Central memory CD4-positive, alpha-beta T cell (primary cell): ENCODE results near the gene TBX1.

Experiments
- DNase-seq: peaks from one replicate; pipeline ENCODE4 v3.0.0; 2022

Gene TBX1

DNA sequence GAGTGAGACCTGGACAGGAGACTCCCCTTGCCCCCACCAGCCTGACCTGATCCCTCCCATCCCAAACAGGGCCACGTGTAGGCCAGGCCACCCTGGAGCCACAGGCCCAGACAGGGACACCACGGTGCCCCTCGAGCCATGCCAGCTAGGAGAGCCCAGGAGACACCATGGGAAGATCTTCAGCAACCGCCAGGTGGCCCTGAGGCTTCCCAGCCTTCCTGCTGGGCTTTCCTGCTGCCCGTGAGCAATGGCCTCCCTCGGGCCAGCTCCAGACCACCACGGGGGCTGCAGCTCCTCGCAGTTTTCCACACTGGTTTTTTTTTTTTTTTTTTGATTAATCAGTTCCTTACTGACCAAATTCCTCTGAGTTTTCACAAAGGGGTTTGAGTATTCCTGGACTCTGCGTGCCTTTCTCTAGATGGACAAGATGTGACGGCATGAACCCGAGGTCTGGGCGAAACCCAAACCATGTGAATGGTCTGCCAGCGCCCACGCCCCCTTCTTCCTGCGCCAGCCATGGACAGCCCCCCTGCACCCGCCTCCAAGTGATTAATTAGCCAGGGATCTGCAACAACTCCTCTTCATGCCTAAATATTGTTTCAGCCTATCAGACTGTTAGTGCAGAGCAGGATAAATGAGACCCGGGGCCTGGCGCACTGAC lies 40.9 kb downstream of the TBX1 start:
- no peak for DNase-seq

DNA sequence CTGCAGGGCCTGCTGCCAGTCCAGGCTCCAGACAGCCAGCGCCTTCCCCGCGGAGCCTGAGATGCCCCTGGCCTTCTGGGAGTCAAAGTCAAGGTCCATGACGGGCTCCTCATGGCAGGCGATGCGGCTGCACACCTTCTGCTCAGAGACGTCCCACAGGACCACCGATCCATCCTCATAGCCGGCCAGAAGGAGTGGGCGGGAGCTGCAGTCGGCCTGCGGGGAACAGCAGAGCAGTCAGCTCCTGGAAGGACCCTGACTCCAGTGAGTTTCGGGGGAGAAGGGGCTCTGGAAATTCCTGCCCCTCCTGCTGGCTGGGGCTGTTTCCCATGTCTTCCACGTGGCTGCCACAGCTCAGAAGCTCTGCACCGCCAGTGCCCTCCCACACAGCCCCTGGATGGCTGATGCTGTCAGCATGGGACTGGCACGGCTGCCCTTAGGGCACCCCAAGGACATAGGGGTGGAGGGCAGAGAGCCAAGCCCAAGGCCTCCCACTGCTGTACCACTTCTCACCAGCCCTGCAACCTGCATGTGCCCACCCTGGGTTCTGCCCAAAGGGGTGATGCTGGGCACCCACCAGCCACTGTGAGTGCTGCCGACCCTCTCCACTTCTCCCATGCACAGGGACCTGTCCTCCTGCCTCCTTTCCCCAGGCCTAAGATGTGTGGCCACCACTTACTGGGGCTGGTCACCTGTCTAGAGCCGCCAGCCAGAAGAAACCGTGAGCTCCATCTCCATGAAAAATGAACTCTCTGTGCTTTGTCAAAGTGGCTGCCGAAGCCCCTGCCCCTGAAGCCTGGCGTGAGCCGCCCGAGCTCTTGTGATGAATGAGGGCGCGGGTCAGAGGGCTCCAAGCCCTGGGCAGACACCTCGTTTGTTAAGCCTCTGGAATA lies 41.7 kb downstream of the TBX1 start:
- no peak for DNase-seq

- no peak for DNase-seq
These were observed 42.5 kb downstream of the TBX1 start for GRCh38 chr22:19802894-19803735.

DNA sequence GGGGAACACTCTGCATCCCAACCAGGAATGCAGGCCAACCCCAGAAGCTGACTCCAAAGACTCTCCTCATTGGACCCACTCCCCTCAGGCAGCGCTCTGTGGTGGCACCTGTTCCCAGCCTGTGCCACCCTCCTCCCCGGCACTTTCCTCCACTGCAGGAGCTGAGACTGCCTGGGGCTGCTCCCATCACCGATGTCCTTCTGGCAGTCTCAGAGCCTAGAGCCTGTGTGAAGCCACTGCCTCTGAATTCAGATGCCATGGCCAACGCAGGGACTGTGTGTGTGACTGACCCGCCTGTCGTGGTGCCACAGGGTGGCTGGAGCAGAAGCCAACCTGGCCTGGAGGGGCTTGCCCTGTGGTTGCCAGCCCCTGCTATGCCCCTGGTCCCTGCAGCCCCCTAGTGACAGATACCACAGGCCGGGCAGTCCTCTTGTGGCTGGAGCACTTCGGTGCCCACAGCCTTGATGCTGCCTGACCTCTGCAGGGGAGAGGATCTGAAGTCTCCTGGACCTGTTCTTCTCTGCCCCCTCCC lies 43.2 kb downstream of the TBX1 start:
- DNase-seq: no peak

DNA sequence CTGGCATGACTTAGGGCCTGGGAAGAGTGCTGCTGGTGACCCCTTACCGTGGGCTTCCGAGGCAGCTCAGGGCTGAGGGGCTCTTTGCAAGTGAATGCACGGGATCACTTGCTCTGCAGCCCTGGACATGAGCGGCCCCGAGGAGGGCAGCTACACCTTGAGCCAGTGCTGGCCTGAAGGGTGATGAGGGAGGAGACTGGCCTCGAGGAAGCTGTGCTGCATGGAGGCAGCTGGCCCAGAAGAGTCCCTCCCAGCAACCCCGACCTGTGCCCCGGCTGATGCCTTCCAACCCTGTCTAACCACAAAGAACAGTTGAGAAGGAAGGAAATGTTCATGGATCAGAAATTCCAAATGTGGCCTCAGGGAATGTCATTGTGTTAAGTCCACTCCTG lies 45.2 kb downstream of the TBX1 start:
- no peak for DNase-seq

- no peak for DNase-seq
These were observed 45.9 kb downstream of the TBX1 start for GRCh38 chr22:19806213-19807160.

- DNase-seq: no peak
These were observed 46.8 kb downstream of the TBX1 start for GRCh38 chr22:19807161-19807913.

- DNase-seq: no peak
These were observed 47.6 kb downstream of the TBX1 start for GRCh38 chr22:19807914-19808872.

GRCh38 chr22:19808873-19809478 lies 48.4 kb downstream of the TBX1 start:
- no peak for DNase-seq

GRCh38 chr22:19809741-19810140 lies 49.2 kb downstream of the TBX1 start:
- no peak for DNase-seq

- DNase-seq: no peak
These were observed 50.0 kb downstream of the TBX1 start for GRCh38 chr22:19810381-19811201.

- no peak for DNase-seq
These were observed 50.6 kb downstream of the TBX1 start for GRCh38 chr22:19811211-19811621.

DNA sequence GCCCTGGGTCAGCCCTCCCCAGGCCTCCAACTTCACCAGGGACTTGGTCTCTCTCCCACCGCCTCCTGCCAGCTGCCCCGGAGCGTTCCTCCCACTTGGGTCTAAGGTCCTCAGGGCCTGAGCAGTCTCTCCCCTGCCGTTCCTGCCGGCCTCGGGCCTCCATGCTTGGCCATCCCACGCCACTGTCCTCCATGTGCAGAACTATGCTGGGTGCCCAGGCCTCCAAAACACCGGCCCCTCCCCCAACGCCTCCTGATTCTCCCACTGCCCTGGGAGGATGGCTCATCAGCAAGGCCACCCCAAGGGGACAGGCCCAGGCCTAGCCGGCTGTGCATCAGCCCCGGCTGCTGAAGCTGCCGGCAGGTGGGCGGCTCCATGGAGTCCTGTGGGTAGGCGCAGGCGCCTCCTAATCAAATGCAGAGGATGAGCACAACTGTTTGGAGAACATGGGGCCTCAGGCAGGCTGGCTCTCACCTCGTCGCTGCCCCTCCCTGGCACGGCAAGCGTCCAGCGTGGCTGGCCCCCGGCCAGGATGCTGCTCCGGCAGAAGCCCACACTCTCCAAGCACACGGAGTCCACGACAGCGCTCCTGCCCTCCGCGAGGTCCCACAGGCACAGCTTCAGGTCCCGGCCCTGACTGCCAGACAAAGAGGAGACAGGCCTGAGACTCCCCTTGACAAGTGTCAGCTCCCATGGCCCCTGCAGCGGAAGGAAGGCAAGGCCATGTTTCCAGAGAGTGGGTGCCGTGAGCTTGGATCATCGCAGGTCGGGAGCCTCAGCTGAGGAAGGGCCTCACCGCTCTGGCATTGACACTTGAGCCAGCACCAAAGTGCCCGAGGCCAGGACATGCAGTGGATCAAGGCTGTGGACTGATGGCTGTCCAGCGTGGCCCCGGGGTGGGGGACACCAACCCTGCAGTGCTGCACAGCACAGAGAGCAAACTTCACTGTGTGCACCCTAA lies 51.5 kb downstream of the TBX1 start:
- no peak for DNase-seq

DNA sequence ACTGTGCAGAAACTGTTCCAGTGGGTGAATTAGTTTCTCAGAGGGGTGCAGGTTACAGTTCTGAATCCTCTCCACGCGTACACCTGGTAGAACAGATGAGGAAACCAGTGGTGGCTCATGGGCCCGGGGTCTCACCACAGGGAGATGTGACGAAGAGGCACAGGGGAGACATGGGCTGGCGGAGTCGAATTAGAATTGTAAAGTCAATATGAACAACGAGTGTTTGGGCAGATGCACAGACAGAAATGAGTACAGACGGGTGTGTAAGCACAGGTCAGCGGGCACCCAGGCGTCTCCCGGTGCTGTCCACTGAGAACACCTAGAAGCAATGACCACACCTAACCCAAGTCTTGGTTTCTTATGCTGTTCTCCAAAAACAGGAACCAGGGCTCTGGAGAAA lies 52.3 kb downstream of the TBX1 start:
- DNase-seq: no peak

DNA sequence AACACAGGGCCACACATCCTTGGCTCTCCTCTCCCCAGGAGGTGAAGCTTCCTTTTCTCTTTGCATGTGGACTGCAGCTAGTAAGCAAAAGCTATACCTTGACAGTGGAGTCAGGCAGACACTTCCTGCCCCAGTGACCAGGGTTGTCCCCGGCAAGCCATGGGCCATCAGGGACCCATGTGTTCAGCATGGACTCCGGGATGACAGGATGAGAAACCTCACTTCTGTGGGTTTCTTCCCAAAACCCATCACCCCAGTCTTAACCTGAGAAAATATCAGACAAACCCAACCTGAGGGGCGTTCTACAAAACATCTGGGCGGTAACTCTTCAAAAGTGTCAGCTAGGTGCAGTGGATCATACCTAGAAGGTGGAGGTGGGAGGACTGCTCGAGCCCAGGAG lies 53.9 kb downstream of the TBX1 start:
- no peak for DNase-seq

GRCh38 chr22:19815093-19815822 lies 54.7 kb downstream of the TBX1 start:
- no peak for DNase-seq
